ENCODE results near the gene GPA33. TPM values are rescaled to one million over a fixed set of nuclear protein-coding genes. Genes with fewer than 3 reads are reported as not detected.

The GPA33 gene
- total RNA-seq, result not detected

GRCh38 chr1:167090314-167090942 is at the start of gene GPA33:
Gene GPA33 (minus strand): TSS chr1:167090377. CDS start chr1:167090287, 90 bp downstream.
- H3K27ac ChIP-seq, result peak within 1 kb of the TSS in 2 of 4 donors; percentile 36 to 68
- no peaks in the 10 kb centered on the region for H3K9me3 ChIP-seq
- TF ChIP-seq CTCF (IDR thresholded peaks at IDR 0.05) (no peak), POLR2A (IDR thresholded peaks at IDR 0.05) (no peak), EP300 (IDR thresholded peaks at IDR 0.05) (peak in 1 of 2 donors; percentile 27)
- no peak within 1 kb of the TSS for H3K4me3 ChIP-seq
- WGBS, 2 donors, result 85 to 93% methylated on average over 1 of the region's 1 CpG
- H3K36me3 ChIP-seq, result no peaks in the 10 kb centered on the region
- H3K27me3 ChIP-seq, result no peaks in the 10 kb centered on the region
- no peak for DNase-seq (ENCODE audit: low spot score in 2 of 2)
- no peaks in the 10 kb centered on the region for H3K4me1 ChIP-seq

- 64 to 77% methylated on average over 1 of the region's 1 CpG for WGBS, 2 donors
- no peak for DNase-seq (ENCODE audit: low spot score in 2 of 2)
- H3K4me3 ChIP-seq, result no peak overlapping the region
- H3K27ac ChIP-seq, result no peak overlapping the region
- no peaks in the 10 kb centered on the region for H3K4me1 ChIP-seq
- no peaks in the 10 kb centered on the region for H3K36me3 ChIP-seq
- H3K9me3 ChIP-seq, result peaks cover 0 to 7% (median 0%) of the 10 kb centered on the region in 4 donors
- no peak for TF ChIP-seq EP300 (IDR thresholded peaks at IDR 0.05)
- no peak for TF ChIP-seq CTCF (IDR thresholded peaks at IDR 0.05)
- TF ChIP-seq POLR2A (IDR thresholded peaks at IDR 0.05), result no peak
- no peaks in the 10 kb centered on the region for H3K27me3 ChIP-seq
Measured at GRCh38 chr1:167138703-167139102, 48.5 kb upstream of the GPA33 start.

GRCh38 chr1:167137793-167138510 is 47.8 kb upstream of the GPA33 start:
- no peak overlapping the region for H3K27ac ChIP-seq
- 42 to 44% methylated on average over 3 of the region's 3 CpGs for WGBS, 2 donors
- H3K36me3 ChIP-seq, result no peaks in the 10 kb centered on the region
- no peak for DNase-seq (ENCODE audit: low spot score in 2 of 2)
- no peak overlapping the region for H3K4me3 ChIP-seq
- peaks cover 0 to 7% (median 0%) of the 10 kb centered on the region in 4 donors for H3K9me3 ChIP-seq
- TF ChIP-seq POLR2A (IDR thresholded peaks at IDR 0.05) (no peak), EP300 (IDR thresholded peaks at IDR 0.05) (no peak), CTCF (IDR thresholded peaks at IDR 0.05) (no peak)
- H3K27me3 ChIP-seq, result no peaks in the 10 kb centered on the region
- no peaks in the 10 kb centered on the region for H3K4me1 ChIP-seq

- no peak overlapping the region for H3K27ac ChIP-seq
- TF ChIP-seq CTCF (IDR thresholded peaks at IDR 0.05), result no peak
- no peak for TF ChIP-seq POLR2A (IDR thresholded peaks at IDR 0.05)
- TF ChIP-seq EP300 (IDR thresholded peaks at IDR 0.05), result no peak
- 28 to 32% methylated on average over 6 of the region's 6 CpGs for WGBS, 2 donors
- H3K4me3 ChIP-seq, result no peak overlapping the region
- no peaks in the 10 kb centered on the region for H3K4me1 ChIP-seq
- no peak for DNase-seq (ENCODE audit: low spot score in 2 of 2)
- no peaks in the 10 kb centered on the region for H3K36me3 ChIP-seq
- H3K9me3 ChIP-seq, result peaks cover 0 to under 1% (median 0%) of the 10 kb centered on the region in 4 donors
- H3K27me3 ChIP-seq, result no peaks in the 10 kb centered on the region
Measured at GRCh38 chr1:167137332-167137781, 47.2 kb upstream of the GPA33 start.

- TF ChIP-seq CTCF (IDR thresholded peaks at IDR 0.05) (no peak), EP300 (IDR thresholded peaks at IDR 0.05) (no peak), POLR2A (IDR thresholded peaks at IDR 0.05) (no peak)
- Histone ChIP-seq H3K9me3 (no peaks in the 10 kb centered on the region), H3K4me1 (no peaks in the 10 kb centered on the region), H3K36me3 (no peaks in the 10 kb centered on the region), H3K27ac (no peak overlapping the region), H3K27me3 (no peaks in the 10 kb centered on the region), H3K4me3 (no peak overlapping the region)
- no peak for DNase-seq (ENCODE audit: low spot score in 2 of 2)
- WGBS, 2 donors, result 74 to 76% methylated on average over 2 of the region's 2 CpGs
Measured at GRCh38 chr1:167136806-167137205, 46.6 kb upstream of the GPA33 start.
